ENCODE data around the gene KIF5B. TPM values are rescaled to one million over a fixed set of nuclear protein-coding genes. Genes with fewer than 3 reads are reported as not detected.
"Not testable (repeated sequence)": the region's sequence is repeated elsewhere in the genome, so short reads cannot be mapped to it uniquely, and the experiment has no call there.

The KIF5B gene
- total RNA-seq, 1 donor from 2014 or later = 144 TPM

DNA sequence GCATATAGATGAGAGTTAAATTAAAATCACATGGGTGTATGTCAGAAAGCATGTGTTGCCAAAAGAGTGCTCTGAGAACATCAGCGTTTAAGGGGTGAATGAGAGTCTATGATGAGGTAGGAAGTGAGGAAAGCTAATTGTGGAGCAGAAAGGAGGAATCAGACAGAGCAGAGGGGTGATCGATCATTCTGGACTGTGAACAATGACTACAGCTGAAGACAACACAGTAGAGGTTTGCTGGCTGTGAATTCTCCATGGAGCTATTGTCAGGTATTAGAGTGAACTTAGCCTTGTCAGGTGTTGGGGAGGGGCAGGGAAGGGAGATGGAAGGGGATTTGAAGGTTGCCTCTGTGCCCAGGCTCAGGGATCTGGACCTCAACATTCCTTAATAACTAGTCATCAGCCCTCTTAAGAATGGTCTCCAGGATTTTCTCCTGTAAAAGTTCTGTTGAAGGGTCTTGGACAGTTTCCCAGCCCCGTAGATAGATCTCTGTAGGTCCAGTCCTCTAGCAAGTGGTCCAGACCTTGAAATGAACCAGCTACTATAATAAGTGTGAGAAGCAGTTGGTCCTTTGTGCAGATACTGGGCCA lies 57.1 kb downstream of the KIF5B start:
- H3K4me1 ChIP-seq = peaks cover 16% of the 10 kb centered on the region
- DNase-seq = no peak
- TF ChIP-seq, protein P1, sequence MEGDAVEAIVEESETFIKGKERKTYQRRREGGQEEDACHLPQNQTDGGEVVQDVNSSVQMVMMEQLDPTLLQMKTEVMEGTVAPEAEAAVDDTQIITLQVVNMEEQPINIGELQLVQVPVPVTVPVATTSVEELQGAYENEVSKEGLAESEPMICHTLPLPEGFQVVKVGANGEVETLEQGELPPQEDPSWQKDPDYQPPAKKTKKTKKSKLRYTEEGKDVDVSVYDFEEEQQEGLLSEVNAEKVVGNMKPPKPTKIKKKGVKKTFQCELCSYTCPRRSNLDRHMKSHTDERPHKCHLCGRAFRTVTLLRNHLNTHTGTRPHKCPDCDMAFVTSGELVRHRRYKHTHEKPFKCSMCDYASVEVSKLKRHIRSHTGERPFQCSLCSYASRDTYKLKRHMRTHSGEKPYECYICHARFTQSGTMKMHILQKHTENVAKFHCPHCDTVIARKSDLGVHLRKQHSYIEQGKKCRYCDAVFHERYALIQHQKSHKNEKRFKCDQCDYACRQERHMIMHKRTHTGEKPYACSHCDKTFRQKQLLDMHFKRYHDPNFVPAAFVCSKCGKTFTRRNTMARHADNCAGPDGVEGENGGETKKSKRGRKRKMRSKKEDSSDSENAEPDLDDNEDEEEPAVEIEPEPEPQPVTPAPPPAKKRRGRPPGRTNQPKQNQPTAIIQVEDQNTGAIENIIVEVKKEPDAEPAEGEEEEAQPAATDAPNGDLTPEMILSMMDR (IDR thresholded peaks at IDR 0.05; ENCODE audit: borderline replicate concordance) = no peak
- H3K9me3 ChIP-seq (replicated peaks) = no peaks in the 10 kb centered on the region
- no peaks in the 10 kb centered on the region for H3K27me3 ChIP-seq (ENCODE audit: low read depth)
- intact Hi-C loops (cut with micrococcal nuclease) = no loop called here
- H3K4me3 ChIP-seq = no peak overlapping the region
- H3K27ac ChIP-seq (replicated peaks) = no peak overlapping the region
- H3K36me3 ChIP-seq = no peaks in the 10 kb centered on the region

DNA sequence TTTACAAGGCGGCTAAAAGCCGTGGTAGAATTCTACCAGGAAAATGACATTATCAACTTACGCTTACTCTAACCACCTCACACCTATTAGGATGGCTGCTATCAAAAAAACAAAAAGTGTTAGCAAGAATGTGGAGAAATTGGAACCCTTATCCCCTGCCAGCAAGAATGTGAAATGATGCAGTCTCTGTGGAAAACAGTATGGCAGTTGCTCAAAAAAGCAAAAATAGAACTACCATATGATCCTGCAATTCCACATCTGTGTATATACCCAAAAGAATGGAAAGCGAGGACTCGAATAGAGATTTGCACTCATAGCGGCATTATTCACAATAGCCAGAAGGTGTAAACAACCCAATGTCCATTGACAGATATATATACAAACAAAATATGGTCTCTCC lies 61.3 kb downstream of the KIF5B start:
- Histone ChIP-seq H3K4me3 (no peak overlapping the region), H3K4me1 (no peaks in the 10 kb centered on the region), H3K27ac (replicated peaks) (no peak overlapping the region), H3K9me3 (replicated peaks) (no peaks in the 10 kb centered on the region), H3K27me3 (ENCODE audit: low read depth) (no peaks in the 10 kb centered on the region), H3K36me3 (no peaks in the 10 kb centered on the region)
- intact Hi-C loops (cut with micrococcal nuclease) = no loop called here
- DNase-seq = no peak
- TF ChIP-seq, protein P1 (IDR thresholded peaks at IDR 0.05; ENCODE audit: borderline replicate concordance) = no peak

DNA sequence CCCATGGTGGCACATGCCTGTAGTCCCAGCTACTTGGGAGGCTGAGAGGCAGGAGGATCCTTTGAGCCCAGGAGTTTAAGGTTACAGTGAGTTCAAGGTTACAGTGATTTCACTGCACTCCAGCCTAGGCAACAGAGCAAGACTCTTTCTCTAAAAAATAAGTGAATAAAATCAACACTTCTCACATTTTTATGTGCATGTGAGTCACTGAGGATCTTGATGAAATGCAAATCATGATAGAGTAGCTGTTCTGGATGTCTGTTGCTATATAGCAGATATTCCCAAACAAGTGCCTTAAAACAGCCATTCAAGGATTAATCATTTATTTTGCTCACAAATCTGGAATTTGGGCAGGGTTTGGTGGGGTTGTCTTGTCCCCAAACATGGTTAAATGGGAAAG lies 65.3 kb downstream of the KIF5B start:
- Histone ChIP-seq H3K27ac (replicated peaks) (no peak overlapping the region), H3K4me1 (no peaks in the 10 kb centered on the region), H3K27me3 (ENCODE audit: low read depth) (no peaks in the 10 kb centered on the region), H3K36me3 (no peaks in the 10 kb centered on the region), H3K4me3 (no peak overlapping the region), H3K9me3 (replicated peaks) (peaks cover 12% of the 10 kb centered on the region)
- TF ChIP-seq, protein P1 (IDR thresholded peaks at IDR 0.05; ENCODE audit: borderline replicate concordance) = no peak
- intact Hi-C loops (cut with micrococcal nuclease) = no loop called here
- DNase-seq = no peak

DNA sequence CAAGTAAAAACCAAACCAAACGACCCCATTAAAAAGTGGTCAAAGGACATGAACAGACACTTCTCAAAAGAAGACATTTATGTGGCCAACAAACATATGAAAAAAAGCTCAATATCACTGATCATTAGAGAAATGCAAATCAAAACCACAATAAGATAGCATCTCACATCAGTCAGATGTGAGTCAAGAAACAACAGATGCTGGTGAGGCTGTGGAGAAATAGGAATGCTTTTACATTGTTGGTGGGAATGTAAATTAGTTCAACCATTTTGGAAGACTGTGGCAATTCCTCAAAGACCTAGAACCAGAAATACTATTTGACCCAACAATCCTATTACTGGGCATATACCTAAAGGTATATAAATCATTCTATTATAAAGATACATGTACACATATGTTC lies 68.4 kb downstream of the KIF5B start:
- H3K36me3 ChIP-seq; H3K4me1 ChIP-seq; H3K27me3 ChIP-seq (ENCODE audit: low read depth); intact Hi-C loops (cut with micrococcal nuclease); H3K4me3 ChIP-seq; DNase-seq; H3K27ac ChIP-seq (replicated peaks): not testable (repeated sequence)
- peaks cover 12% of the 10 kb centered on the region for H3K9me3 ChIP-seq (replicated peaks)

DNA sequence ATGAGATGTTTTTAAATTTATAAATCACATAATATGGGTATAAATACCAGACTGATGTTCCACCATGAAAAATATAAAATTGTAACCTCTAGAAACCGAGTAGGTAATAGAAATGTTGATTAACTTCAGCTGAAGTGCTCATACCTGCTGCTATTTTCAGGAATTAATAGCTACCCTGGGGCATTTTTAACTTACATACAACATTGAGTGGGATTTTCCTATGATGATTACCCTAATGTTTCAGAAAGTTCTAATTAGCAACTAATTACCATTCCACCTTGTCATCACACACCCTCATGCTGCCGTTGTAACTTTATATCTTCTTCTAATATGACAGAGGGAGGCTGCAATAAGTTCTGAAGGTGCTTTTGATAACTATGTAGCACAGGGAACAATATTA lies 74.1 kb downstream of the KIF5B start:
- H3K4me3 ChIP-seq = no peak overlapping the region
- no peak for DNase-seq
- no peaks in the 10 kb centered on the region for H3K36me3 ChIP-seq
- H3K27me3 ChIP-seq (ENCODE audit: low read depth) = no peaks in the 10 kb centered on the region
- intact Hi-C loops (cut with micrococcal nuclease) = no loop called here
- H3K4me1 ChIP-seq = no peaks in the 10 kb centered on the region
- TF ChIP-seq, protein P1 (IDR thresholded peaks at IDR 0.05; ENCODE audit: borderline replicate concordance) = no peak
- peaks cover 5% of the 10 kb centered on the region for H3K9me3 ChIP-seq (replicated peaks)
- no peak overlapping the region for H3K27ac ChIP-seq (replicated peaks)

DNA sequence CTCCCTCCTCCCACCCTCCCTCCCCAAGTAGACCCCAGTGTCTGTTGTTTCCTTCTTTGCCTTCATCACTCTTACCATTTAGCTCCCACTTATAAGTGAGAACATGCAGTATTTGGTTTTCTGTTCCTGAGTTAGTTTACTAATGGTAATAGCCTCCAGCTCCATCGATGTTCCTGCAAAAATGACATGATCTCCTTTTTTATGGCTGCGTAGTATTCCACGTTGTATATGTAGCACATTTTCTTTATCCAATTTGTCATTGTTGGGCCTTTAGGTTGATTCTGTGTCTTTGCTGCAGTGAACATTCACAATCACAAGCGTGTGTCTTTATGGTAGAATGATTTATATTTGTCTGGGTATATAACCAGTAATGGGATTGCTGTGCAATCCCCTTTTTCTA lies 75.8 kb downstream of the KIF5B start:
- DNase-seq = no peak
- Histone ChIP-seq H3K4me3 (no peak overlapping the region), H3K4me1 (no peaks in the 10 kb centered on the region), H3K36me3 (no peaks in the 10 kb centered on the region), H3K27me3 (ENCODE audit: low read depth) (no peaks in the 10 kb centered on the region), H3K27ac (replicated peaks) (no peak overlapping the region), H3K9me3 (replicated peaks) (no peaks in the 10 kb centered on the region)
- intact Hi-C loops (cut with micrococcal nuclease) = no loop called here
- TF ChIP-seq, protein P1 (IDR thresholded peaks at IDR 0.05; ENCODE audit: borderline replicate concordance) = no peak

DNA sequence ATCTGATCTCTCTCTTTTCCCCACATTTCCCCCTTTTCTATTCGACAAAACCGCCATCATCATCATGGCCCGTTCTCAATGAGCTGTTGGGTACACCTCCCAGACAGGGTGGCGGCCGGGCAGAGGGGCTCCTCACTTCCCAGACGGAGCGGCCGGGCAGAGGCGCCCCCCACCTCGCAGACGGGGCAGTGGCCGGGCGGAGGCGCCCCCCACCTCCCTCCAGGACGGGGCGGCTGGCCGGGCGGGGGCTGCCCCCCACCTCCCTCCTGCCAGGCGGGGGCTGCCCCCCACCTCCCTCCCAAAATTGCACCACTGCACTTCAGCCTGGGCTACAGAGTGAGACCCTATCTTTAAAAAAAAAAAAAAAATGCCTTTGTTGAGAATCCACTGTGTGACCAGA lies 77.2 kb downstream of the KIF5B start:
- H3K36me3 ChIP-seq; H3K4me3 ChIP-seq; H3K4me1 ChIP-seq; H3K9me3 ChIP-seq (replicated peaks); H3K27ac ChIP-seq (replicated peaks); intact Hi-C loops (cut with micrococcal nuclease); DNase-seq; H3K27me3 ChIP-seq (ENCODE audit: low read depth): not testable (repeated sequence)

Data from left ventricle myocardium inferior (tissue), 1 donor.